NCI-H2029 treated with DMSO at 0.1 percent for 48 hours (cell line): ENCODE results near the gene PPM1H.

Source experiments
- DNase-seq: peaks from one replicate; lab custom pipeline; 2025; lab: John Stamatoyannopoulos, UW

PPM1H gene

GRCh38 chr12:62873116-62873825 is 61.7 kb downstream of the PPM1H start:
- no peak for DNase-seq

GRCh38 chr12:62868820-62869219 is 66.1 kb downstream of the PPM1H start:
- DNase-seq: no peak

GRCh38 chr12:62866451-62867082 is 68.4 kb downstream of the PPM1H start:
- no peak for DNase-seq

GRCh38 chr12:62865937-62866336 is 69.0 kb downstream of the PPM1H start:
- no peak for DNase-seq

- DNase-seq: no peak
These were observed 69.9 kb downstream of the PPM1H start for GRCh38 chr12:62865065-62865464.

GRCh38 chr12:62862259-62862881 is 72.6 kb downstream of the PPM1H start:
- no peak for DNase-seq

GRCh38 chr12:62861586-62861985 is 73.4 kb downstream of the PPM1H start:
- no peak for DNase-seq

GRCh38 chr12:62860501-62861411 is 74.2 kb downstream of the PPM1H start:
- no peak for DNase-seq

GRCh38 chr12:62860020-62860419 is 74.9 kb downstream of the PPM1H start:
- DNase-seq: no peak

GRCh38 chr12:62859321-62859737 is 75.6 kb downstream of the PPM1H start:
- DNase-seq: no peak

- no peak for DNase-seq
These were observed 78.5 kb downstream of the PPM1H start for GRCh38 chr12:62856454-62856853.

GRCh38 chr12:62854024-62854423 is 80.9 kb downstream of the PPM1H start:
- no peak for DNase-seq

- DNase-seq: no peak
These were observed 85.6 kb downstream of the PPM1H start for GRCh38 chr12:62849398-62849797.

- no peak for DNase-seq
These were observed 86.5 kb downstream of the PPM1H start for GRCh38 chr12:62848418-62848817.

- no peak for DNase-seq
These were observed 87.2 kb downstream of the PPM1H start for GRCh38 chr12:62847709-62848108.

- no peak for DNase-seq
These were observed 88.5 kb downstream of the PPM1H start for GRCh38 chr12:62846491-62846890.

GRCh38 chr12:62844915-62845314 is 90.0 kb downstream of the PPM1H start:
- DNase-seq: no peak

GRCh38 chr12:62843716-62844115 is 91.2 kb downstream of the PPM1H start:
- no peak for DNase-seq

- DNase-seq: no peak
These were observed 93.1 kb downstream of the PPM1H start for GRCh38 chr12:62841846-62842245.

- no peak for DNase-seq
These were observed 94.1 kb downstream of the PPM1H start for GRCh38 chr12:62840806-62841205.

GRCh38 chr12:62839869-62840660 is 94.9 kb downstream of the PPM1H start:
- DNase-seq: no peak
